NCI-H510A (cell line): ENCODE results near the gene ST3GAL2.
"Not testable (repeated sequence)": the region's sequence is repeated elsewhere in the genome, so short reads cannot be mapped to it uniquely, and the experiment has no call there.

Source experiments
- DNase-seq: peaks from one replicate; lab custom pipeline; 2025; lab: John Stamatoyannopoulos, UW

Gene ST3GAL2

DNA sequence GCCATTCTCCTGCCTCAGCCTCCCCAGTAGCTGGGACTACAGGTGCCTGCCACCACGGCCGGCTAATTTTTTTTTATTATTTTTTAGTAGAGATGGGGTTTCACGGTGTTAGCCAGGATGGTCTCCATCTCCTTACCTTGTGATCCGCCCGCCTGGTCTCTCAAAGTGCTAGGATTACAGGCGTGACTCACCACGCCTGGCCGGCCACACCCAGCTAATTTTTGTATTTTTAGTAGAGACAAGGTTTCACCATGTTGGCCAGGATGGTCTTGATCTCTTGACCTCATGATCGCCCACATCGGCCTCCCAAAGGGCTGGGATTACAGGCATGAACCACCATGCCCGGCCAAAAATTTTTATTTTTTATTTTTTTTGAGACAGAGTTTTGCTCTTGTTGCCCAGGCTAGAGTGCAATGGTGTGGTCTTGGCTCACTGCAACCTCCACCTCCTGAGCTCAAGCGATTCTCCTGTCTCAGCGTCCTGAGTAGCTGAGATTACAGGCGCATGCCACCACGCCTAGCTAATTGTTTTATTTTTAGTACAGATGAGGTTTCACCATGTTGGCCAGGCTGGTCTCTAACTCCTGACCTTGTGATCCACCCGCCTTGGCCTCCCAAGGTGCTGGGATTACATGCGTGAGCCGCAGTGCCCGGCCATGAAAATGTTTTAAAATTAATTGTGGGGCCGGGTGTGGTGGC, 52.5 kb downstream of the ST3GAL2 start:
- not testable (repeated sequence) for DNase-seq

DNA sequence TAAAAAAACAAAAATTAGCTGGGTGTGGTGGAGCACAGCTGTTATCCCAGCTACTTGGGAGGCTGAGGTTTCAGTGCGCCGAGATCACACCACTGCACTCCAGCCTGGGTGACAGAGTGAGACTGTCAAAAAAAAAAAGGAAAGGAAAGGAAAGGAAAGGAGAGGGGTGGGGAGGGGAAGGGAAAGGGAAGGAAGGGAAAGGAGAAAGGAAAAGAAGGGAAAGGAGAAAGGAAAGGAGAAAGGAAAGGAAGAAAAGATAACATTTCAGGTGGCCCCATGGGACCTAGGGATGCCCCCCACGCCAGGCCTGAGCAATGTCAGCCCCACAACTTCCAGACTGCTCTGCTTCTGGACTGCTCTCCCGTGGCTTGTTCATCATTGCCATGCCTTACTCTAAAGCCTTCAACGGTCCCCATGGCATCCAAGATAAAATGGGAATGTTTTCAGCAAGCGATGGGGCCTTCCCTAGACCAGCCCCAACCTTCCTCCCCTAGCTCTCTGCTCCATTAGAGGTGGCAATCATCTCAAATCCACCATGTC, 55.4 kb downstream of the ST3GAL2 start:
- no peak for DNase-seq

GRCh38 chr16:70381604-70382342, 57.1 kb downstream of the ST3GAL2 start:
- no peak for DNase-seq

- peak; percentile 90 for DNase-seq
Observed at GRCh38 chr16:70380919-70381603, 57.8 kb downstream of the ST3GAL2 start.

DNA sequence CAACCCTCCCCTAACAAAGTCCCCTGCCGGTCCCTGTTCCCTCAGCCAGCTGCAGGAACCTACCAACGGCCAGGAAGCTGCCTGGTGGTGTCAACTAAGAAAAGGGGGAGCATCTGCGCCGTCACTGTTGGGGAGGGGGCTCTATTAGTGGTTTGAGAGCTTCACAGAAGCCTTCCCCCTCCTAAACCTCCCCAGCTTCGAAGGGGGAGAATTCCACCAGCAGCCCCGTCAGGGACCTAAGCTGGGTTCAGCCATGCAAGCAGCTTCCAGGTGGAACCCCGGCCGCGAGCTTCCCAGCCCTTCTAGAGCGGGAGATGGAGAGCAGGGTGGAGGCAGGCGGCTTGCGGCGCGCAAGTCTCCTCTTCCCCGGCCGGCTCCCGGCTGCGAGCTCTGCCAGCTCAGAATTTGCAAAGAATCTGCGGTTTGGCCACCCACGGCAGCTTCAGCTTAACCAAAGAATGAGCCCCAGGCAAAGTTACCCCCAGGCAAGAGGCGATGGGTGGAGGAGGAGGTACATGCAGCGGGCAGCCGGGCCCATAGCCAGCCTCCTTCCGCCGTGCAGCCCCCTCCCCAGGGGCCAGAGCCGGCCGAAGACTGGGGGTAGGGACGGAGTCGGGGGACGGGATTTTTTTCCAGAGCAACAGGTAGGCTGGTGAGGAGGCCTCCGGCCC, 58.5 kb downstream of the ST3GAL2 start:
- no peak for DNase-seq

- no peak for DNase-seq
Observed at GRCh38 chr16:70378869-70379493, 59.9 kb downstream of the ST3GAL2 start.

- DNase-seq: no peak
Observed at GRCh38 chr16:70377782-70378181, 61.1 kb downstream of the ST3GAL2 start.

DNA sequence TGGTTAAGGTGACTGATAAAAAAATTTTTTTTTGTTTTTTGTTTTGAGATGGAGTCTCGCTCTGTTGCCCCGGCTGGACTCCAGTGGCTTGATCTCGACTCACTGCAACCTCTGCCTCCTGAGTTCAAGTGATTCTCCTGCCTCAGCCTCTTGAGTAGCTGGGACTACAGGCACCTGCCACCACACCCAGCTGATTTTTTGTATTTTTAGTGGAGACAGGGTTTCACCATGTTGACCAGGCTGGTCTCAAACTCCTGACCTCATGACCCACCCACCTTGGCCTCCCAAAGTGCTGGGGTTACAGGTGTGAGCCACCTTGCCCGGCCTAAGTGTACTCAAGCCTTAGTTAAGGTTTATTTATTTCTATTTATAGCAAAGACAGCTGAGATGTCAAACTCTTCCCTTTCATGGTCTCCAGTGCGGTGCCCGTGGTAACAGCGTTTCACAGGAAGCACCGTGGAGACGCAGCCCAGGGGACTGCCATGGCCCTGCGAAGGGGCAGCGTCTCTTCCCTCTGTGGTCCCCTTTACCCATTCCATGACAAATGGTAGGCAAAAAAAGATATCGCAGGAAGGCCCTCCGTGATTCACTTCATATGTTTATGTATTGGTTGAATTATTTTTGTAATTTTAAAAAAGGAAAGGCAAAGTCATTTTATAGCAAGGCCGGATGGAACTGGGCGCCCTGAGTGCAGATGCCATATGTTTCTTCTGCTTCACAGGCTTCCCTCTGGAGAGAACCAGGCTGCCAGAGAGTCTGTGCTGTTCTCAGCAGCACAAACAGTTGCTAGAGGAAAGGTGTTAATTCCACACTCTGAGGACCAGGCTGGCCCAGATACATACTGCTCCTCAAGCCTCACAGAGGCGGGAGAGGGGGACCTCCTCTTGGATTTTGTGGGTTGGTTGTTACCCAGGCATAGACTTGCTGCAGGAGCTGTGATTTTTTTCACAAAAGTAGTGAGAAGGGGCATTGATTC, 63.0 kb downstream of the ST3GAL2 start:
- DNase-seq: no peak

DNA sequence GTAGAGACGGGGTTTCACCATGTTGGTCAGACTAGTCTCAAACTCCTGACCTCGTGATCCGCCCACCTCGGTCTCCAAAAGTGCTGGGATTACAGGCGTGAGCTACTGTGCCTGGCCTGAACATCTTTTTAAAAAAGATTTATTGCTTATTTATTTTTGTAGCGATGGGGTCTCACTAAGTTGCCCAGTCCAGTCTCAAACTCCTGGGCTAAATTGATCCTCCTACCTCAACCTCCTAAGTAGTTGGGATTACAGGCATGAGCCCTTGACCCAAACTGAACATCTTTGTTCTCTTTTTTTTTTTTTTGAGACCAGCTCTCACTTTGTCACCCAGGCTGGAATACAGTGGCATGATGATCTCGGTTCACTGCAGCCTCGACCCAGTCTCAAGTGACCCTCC, 64.7 kb downstream of the ST3GAL2 start:
- no peak for DNase-seq

- no peak for DNase-seq
Observed at GRCh38 chr16:70372921-70373728, 65.8 kb downstream of the ST3GAL2 start.

GRCh38 chr16:70370924-70371323, 68.0 kb downstream of the ST3GAL2 start:
- no peak for DNase-seq

GRCh38 chr16:70370145-70370544, 68.8 kb downstream of the ST3GAL2 start:
- not testable (repeated sequence) for DNase-seq

DNA sequence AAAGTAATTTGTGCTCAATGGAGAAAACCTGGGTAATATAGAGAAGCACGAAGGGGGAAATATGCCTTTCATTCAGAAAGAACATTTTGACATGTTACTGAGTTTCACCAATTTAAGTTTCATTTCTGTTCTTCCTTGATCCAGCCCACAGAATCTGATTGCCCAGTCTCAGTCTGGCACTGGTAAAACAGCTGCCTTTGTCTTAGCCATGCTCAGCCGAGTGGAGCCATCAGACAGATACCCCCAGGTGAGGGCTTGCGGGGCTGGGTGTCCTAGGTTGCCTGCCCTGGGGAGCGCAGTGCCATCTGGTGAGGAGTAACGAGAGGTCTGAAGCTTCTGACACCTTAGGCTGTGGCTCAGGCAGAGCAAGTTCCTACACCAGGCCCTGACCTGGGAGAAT, 74.5 kb downstream of the ST3GAL2 start:
- no peak for DNase-seq

- no peak for DNase-seq
Observed at GRCh38 chr16:70359552-70359951, 79.3 kb downstream of the ST3GAL2 start.

DNA sequence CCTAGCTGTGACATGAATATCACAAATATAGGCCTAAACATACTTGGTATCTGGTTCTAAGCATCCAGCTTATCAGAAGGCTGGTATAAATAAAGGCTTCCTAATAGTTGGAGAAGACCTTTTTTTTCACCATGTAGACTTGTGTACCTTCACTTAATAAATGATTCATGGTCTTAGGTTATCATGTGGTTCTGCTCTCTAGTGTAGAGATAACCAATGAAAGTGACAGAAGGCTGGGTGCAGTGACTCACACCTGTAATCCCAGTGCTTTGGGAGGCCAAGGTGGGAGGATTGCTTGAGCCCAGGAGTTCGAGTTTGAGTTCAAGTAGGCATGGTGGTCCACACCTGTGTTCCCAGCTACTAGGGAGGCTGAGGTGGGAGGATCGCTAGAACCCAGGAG, 89.1 kb downstream of the ST3GAL2 start:
- DNase-seq: no peak

- DNase-seq: no peak
Observed at GRCh38 chr16:70348991-70349390, 89.9 kb downstream of the ST3GAL2 start.

DNA sequence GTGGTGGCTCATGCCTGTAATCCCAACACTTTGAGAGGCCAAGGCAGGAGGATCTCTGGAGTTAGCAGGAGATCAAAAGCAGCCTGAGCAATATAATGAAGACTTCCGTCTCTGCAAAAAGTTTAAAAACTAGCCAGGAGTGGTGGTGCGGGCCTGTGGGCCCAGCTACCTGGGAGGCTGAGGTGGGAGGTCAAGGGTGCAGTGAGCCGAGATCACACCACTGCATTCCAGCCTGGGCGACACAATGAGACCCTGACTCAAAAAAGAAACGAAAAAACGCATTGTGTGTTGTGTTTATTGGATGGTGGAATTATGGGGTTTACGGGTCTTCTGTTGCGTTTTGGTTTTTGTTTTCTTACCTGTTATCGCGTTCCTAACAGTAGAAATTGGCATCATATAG, 93.1 kb downstream of the ST3GAL2 start:
- no peak for DNase-seq

- DNase-seq: no peak
Observed at GRCh38 chr16:70342016-70342415, 96.9 kb downstream of the ST3GAL2 start.

GRCh38 chr16:70341600-70341999, 97.3 kb downstream of the ST3GAL2 start:
- no peak for DNase-seq

- DNase-seq: no peak
Observed at GRCh38 chr16:70337814-70338213, 101.1 kb downstream of the ST3GAL2 start.
